GM18909 (cell line): ENCODE data around the gene USP11.

Experiments used
- ATAC-seq: cut with Tn5 transposase; IDR thresholded peaks from one replicate; pipeline ENCODE4 v1.9.1; 2021; ENCODE audit warnings: mild to moderate bottlenecking; ENCODE audit not compliant: unreplicated experiment, poor library complexity

USP11 gene

DNA sequence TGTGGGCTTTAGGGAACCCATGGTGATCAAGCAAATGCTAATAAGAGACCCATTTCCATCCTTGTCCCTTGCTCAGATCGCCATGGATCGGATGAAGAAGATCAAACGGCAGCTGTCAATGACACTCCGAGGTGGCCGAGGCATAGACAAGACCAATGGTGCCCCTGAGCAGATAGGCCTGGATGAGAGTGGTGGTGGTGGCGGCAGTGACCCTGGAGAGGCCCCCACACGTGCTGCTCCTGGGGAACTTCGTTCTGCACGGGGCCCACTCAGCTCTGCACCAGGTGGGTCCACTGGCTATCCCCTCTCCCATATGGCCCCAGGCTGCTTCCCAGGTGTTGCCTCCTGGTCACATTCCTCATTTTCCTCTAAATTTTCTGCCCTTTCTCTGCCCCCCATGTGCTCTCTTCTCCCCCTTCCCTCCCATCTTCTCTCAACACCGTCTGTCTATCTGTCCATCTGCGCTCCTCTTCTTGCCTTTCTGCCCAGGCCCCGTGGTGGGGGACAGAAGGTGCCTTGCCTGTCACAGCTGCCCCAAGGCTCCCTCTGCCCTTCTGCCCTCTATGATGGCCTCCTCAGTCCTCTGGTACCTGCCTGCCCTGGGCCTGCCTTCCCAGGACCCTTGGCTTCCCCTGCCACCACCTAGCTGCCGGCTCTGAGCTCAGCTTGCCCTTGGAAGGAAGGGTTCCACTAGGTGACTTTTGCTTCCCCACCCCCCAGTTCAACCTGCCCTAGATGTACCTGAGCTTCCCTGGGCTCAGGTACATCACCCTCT lies 9.1 kb upstream of the USP11 start:
- no peak for ATAC-seq

DNA sequence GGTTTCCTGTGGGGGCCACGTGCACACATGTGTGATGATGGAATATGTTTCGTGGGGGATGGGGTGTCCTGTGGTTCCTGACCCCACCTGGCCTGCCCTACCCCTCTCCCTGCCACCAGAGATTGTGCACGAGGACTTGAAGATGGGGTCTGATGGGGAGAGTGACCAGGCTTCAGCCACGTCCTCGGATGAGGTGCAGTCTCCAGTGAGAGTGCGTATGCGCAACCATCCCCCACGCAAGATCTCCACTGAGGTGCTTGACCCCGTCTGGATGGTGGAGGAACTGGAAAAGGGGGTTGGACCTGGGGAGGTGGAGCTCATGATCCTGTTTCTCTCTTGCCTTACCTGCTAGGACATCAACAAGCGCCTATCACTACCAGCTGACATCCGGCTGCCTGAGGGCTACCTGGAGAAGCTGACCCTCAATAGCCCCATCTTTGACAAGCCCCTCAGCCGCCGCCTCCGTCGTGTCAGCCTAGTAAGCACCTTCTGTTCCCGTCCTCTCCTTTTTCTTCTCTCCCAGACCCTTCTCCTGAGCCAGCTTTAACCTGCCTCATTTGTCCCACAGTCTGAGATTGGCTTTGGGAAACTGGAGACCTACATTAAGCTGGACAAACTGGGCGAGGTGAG lies 8.4 kb upstream of the USP11 start:
- ATAC-seq: no peak

DNA sequence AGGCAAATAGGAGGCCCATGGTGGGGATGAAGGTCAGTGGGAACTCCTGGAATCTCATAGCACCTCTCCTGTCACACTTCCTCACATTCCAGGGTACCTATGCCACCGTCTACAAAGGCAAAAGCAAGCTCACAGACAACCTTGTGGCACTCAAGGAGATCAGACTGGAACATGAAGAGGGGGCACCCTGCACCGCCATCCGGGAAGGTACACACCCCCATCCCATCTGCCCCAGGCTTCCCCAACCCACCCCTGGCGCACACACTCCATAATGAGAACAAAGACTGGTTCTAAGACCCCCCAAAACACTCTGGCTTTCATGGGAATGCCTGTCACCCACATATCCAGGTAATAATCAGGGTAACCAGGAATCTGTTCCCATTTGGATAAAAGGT lies 7.9 kb upstream of the USP11 start:
- ATAC-seq: no peak

DNA sequence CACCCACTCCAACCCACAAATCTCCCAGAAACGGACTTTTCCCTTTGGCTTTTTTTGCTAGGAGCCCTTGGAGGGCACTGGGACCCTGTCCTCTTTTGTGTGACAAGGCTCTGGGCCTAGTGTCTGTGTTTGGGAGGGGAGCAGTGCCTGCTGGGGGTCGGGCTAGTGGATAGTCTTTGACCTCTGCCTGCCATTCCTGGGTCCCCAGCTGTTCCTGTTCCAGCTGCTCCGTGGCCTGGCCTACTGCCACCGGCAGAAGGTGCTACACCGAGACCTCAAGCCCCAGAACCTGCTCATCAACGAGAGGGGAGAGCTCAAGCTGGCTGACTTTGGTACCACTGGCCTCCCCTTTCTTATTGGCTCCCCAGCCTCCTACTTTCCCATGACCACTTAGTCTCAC lies 6.7 kb upstream of the USP11 start:
- no peak for ATAC-seq

DNA sequence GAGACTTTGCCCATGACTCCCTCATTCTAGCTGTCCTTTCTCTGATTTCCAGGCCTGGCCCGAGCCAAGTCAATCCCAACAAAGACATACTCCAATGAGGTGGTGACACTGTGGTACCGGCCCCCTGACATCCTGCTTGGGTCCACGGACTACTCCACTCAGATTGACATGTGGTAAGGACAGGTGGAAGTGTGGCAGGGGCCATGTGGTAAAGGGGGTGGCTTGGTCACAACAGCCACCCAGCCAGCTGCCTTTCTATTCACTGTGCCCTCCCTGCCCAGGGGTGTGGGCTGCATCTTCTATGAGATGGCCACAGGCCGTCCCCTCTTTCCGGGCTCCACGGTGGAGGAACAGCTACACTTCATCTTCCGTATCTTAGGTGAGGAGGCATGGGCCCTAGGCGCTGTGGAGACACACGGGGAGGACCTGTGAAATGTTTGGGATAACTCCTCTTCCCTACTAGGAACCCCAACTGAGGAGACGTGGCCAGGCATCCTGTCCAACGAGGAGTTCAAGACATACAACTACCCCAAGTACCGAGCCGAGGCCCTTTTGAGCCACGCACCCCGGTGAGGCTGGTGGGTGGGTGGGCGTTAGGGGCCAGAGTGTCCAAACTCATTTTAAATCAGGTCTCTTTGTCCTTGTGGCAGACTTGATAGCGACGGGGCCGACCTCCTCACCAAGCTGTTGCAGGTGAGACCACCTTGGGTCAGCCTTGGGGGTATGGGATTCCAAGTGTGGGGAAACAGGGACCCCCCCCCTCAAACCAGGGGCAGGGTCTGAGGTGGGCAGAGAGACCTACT lies 6.1 kb upstream of the USP11 start:
- ATAC-seq: no peak

DNA sequence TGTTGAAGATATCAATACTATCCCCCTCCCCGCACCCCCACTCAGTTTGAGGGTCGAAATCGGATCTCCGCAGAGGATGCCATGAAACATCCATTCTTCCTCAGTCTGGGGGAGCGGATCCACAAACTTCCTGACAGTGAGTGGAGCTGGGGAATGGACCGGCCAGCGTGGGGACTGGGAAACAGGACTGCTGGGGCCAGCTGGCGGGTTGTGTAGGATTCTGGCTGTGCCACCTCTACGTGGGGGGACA lies 5.5 kb upstream of the USP11 start:
- no peak for ATAC-seq

DNA sequence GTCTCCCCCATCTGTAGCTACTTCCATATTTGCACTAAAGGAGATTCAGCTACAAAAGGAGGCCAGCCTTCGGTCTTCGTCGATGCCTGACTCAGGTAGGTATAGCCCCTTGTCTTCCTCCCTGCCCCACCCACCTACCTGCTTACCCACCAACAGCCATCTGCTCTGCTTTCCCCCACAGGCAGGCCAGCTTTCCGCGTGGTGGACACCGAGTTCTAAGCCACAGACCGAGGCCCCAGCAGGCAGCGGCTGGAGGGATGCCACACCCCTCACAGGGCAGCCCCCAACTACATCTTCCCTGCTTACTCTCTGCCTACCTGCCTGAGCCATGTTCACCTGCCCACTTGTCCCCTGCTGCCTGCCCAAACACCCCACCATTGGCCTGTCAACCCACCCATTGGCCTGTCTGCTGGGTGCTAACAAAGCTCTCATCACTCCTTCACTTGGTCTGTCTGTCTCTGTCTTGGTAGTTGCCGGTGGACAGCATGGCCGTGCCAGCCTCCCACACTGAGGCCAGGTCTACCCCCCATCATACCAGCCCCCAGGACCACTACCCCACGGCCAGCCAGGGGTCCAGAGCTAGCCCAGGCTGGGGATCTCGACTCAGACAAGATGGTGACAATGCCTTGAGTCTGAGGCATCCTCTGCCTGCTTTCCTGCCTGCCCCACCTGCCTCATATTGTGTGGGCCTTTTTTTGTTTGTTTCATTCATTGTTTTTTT lies 4.1 kb upstream of the USP11 start:
- ATAC-seq: no peak

DNA sequence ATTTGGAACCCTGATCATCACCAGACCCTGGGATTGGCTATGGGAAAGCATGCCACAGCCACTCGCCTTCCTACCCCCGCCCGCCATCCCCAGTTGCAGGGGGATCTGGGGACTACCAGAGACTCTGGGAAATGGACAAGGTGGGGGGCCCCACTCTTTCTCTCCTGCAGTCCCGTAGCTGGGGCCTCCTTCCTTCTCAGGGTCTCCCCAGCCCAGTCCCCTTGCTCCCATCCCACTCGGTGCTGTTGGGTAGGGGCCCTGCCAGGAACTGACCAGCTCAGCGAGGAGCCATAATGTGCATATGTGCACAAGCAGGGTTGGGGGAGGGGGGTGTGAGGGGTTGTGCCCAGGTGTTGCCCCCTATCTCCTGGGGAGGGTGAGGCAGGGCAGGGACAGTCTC lies 3.4 kb upstream of the USP11 start:
- ATAC-seq: no peak

DNA sequence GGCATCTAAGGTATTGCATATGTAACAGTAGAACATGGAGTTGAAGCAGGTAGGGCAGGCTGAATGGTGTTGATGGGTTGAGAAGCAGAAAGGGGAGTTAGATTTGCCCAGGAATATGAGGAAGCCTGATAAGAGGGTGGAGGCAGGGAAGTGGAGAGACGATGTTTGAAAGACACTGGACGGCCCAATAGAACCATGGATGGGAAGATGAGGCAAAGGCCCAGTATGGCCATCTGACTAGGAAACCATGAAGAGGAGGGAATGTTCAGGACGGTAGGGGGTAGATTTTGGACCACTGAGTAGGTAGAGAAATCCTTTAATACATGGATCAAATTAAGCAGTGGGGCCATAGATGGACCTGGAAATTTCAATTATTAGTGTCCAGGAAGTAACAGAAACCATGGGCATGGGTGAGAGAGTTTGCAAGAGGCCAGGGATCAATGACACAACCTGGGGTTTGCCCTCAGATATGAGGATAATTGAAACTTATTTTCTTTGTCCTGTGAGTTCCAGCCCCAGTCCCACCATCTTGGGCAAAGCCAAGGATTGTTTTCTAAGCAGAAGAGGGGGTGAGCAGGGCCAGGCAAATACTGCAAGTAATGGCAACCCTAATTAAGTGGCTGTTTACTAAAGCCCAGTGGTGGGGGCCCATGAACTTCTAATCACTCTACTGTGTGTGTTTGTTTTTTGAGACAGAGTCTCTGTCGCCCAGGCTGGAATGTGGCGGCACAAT lies 2.5 kb upstream of the USP11 start:
- no peak for ATAC-seq

DNA sequence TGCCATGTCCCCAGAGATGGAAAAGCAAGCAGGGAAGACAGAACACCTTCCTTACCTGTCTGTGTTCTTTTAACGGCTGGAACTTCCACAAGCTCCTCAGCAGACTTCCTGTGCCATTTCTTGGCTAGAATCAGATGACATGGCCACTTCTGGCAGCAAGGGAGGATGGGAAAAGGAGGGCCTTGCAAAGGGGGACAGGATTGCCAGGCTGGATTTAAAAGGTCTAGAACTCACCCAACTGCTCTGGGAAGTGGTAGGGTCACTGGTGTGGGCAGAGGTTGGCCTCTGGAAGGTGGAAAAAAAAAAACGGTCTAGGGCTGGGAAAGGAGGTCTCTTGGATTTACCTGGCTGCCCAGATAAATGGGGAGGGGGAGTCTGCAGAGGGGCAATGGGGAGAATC lies 1.6 kb upstream of the USP11 start:
- no peak for ATAC-seq

DNA sequence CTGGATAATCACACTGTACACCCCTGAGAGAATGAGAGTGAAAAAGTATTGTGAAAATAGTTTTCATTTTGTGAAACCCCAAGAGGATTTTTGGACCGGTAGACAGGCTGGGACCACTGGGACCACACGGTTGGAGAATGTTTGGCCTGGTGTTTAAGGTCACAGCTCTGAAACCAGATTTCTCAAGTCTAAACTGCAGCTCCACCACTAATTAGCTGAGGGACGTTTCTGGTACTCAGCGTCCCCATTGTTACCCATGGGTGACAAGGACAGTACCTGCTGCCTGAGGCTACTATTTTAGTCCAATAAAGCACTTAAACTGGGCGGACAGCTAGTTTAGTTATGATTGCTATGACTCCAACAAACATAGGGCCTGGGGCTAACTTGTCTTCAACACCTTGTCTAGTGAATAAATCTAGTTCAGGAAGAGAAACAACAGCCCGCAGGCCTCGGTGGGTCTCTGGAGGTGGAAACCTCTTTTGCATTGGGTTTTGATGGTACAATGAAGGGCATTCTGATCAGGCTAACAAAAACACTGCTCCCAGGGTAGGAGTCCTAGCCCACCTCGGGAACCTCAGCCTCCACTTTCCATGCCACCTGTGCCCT lies 509 bp upstream of the USP11 start:
- ATAC-seq: no peak

DNA sequence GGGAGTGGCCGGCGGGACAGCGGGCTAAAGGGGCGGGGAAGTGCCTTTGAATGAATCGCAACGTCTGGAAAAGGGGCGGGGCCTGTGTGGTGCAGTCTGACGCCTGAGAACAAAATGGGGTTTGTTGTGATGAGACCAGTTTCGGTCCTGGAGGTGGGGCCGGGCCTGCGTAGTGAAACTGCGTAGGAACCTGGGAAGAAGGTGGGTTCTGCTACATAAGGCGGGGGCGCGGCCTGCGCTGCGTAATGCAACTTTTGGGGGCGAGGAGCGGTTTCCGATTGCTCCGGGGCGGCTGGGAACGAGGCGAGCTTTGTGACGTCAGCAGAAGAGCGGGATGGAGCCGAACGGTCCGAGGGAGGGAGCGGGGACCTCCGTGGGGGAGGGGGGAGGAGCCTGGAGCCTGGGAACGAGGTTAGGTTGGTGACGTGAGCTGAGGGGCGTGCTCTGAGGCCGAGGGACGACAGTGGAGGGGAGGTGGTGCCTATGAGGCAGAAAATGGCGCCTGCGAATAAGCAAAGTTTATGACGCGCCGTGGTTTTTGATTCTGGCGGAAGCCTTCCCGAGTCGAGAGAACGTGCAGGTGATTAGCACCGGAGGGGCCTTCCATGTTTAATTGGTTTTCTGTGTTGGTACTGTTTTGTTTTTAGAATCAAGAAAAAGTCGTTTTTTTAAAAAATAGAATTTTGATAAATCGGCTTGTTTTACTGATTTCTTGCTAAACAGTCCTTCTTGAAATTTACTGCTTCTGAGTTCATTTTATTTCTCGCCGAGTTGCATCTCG lies 714 bp downstream of the USP11 start:
- peak; percentile 86 for ATAC-seq

DNA sequence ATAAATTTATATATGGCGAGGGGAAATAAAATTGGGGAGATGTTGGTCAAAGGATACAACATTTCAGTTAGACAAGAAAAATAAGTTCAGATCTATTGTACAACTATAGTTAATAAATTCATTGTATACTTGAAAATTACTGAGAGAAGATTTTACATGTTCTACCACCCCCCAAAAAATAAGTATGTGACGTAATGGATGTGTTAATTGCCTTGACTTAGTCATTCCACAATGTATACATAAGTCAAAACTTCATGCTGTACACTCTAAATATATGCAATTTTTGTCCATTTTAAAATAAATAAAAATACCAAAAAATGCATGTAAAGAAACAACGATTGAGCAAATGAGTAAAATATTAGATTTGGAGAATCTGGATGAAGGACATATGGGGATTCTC lies 1.8 kb downstream of the USP11 start:
- no peak for ATAC-seq

DNA sequence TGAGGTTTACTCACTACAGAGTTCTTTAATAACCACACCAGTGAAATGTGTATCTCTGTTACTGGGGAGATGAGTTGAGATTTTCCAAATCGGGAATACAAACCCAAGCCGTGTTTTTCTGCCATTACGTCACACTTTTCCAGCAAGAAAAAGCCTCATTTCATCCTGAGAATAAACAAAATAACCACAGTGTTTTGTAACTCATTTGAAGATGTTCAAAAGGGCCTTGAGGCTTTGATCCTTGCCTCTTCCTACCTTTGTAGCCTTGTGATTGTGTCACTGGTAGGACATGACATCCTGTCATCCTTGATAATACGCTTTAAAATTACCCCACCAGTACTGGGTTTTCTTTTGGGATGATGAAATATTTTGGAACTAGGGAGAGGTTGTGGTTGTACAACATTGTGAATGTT lies 2.9 kb downstream of the USP11 start:
- ATAC-seq: no peak

DNA sequence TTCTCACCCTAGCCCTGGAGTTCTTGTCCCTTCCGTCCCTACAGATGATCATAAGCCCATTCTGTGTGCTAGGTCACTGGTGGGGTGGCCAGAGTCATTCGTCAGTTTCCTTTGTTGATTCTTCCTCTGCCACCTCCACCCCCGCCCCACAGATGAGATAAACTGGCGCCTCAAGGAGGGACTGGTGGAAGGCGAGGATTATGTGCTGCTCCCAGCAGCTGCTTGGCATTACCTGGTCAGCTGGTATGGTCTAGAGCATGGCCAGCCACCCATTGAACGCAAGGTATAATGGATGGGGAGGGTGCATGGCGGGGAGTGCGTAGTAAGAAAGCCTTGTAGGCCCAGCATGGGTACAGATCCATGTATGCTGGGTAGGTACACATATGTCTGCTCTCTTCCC lies 6.4 kb downstream of the USP11 start:
- ATAC-seq: no peak

DNA sequence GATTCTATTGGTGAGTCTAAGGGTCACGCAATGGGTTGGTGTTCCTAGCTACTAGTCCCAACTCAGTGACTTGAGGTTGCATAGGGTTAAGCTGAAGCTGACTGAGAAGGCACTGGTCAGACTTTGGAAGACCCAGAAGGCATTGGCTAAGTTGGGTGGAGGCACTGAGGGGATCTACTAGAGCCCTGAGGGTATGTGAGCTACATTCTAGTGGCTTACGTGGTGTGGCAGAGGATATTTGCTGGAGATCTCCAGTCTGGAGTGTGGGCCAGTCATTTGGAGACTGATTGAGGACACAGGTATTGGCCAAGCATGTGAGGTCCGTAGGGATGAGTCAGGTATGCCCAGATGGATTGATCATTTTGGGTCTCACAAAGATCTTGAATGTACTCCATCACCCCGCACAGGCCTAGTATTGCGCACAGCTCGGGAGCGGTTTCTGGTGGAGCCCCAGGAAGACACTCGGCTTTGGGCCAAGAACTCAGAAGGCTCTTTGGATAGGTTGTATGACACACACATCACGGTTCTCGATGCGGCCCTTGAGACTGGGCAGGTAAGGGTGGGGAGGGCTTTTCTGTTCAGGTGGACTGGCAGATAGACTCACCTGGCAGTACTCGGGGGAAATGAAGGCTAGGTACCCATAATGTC lies 7.2 kb downstream of the USP11 start:
- no peak for ATAC-seq

DNA sequence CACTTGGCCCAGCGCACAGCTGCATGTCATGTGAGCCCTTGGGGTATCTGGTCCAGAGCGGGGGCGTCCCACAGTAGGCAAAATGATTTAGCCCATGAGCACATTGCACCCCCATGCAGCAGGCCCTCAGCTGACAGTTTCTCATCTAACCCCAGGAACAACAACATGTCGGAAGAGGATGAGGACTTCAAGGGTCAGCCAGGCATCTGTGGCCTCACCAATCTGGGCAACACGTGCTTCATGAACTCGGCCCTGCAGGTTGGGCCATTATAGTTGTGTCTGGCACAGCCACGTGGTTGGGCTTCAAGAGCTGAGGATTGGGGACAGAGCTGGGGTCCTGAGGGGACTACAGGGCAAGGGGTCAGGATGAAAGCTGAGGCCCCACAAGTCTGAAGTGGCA lies 7.8 kb downstream of the USP11 start:
- no peak for ATAC-seq

DNA sequence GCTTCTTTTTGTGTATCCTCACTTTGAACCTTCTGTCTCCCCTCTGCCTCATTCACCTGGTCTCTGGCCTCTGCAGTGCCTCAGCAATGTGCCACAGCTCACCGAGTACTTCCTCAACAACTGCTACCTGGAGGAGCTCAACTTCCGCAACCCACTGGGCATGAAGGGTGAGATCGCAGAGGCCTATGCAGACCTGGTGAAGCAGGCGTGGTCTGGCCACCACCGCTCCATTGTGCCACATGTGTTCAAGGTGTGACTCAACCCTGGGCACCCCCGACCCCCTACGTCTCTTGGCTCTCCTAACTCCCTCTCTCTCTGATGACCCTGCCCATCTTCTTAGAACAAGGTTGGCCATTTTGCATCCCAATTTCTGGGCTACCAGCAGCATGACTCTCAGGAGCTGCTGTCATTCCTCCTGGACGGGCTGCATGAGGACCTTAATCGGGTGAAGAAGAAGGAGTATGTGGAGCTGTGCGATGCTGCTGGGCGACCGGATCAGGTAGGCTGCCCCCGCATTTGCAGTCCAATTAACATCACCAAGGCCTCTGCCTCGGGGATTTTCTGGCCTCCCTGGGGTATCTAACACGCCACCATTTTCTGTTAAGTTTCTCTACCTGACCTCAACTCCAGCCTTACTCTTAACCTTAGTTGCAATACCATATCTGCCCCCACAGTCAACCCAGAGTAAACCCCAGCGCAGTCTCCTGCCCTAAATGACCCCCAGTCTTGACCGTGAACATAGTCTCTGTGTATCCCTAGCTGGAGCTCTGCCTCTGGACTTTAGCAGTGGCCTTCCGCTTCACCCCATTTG lies 8.6 kb downstream of the USP11 start:
- ATAC-seq: no peak
